NT2/D1 (cell line): ENCODE data around the gene MAGI1.

ENCODE experiments used
- DNase-seq: peaks from one replicate; pipeline ENCODE4 v3.0.0-alpha.2; 2011; ENCODE audit warnings: low read depth, low spot score
- H3K27me3 ChIP-seq: 2 replicates; pipeline ENCODE4 v1.6.0; 2011; ENCODE audit warnings: mild to moderate bottlenecking; ENCODE audit not compliant: insufficient read length, insufficient read depth
- H3K36me3 ChIP-seq: 2 replicates; pipeline ENCODE4 v1.6.1; 2011; ENCODE audit warnings: mild to moderate bottlenecking, low read length, mixed read lengths; ENCODE audit not compliant: insufficient read depth, insufficient read length
- H3K4me1 ChIP-seq: 2 replicates; pipeline ENCODE4 v1.5.1; 2011; ENCODE audit not compliant: insufficient read depth, insufficient read length
- H3K4me3 ChIP-seq: 2 replicates; pipeline ENCODE4 v1.5.1; 2011; ENCODE audit warnings: low read depth; ENCODE audit not compliant: insufficient read length
- H3K9ac ChIP-seq: 2 replicates; pipeline ENCODE4 v1.6.0; 2011; ENCODE audit warnings: low read depth; ENCODE audit not compliant: insufficient read length
- H3K9me3 ChIP-seq: 2 replicates; pipeline ENCODE4 v1.5.1; 2011; ENCODE audit warnings: mild to moderate bottlenecking, low read length; ENCODE audit not compliant: insufficient read depth
- SUZ12 ChIP-seq: IDR thresholded peaks from 2 replicates; pipeline ENCODE4 v1.6.1; 2011; ENCODE audit not compliant: insufficient read length, insufficient read depth; ENCODE audit errors: extremely low read depth
- YY1 ChIP-seq: IDR thresholded peaks from 2 replicates; pipeline ENCODE4 v1.6.1; 2011; ENCODE audit not compliant: insufficient read length, insufficient read depth
- ZNF274 ChIP-seq: IDR thresholded peaks from 2 replicates; pipeline ENCODE4 v1.6.1; 2011; ENCODE audit warnings: mild to moderate bottlenecking, low read depth, low read length

The MAGI1 gene

GRCh38 chr3:65535260-65535659 is 503.5 kb downstream of the MAGI1 start:
- H3K27me3 ChIP-seq: peaks cover 40% of the 10 kb centered on the region
- no peak for TF ChIP-seq YY1
- no peak for TF ChIP-seq ZNF274
- no peak for TF ChIP-seq SUZ12
- no peak overlapping the region for H3K9ac ChIP-seq
- no peak overlapping the region for H3K4me3 ChIP-seq
- DNase-seq: no peak
- no peaks in the 10 kb centered on the region for H3K4me1 ChIP-seq
- no peaks in the 10 kb centered on the region for H3K36me3 ChIP-seq
- H3K9me3 ChIP-seq: no peaks in the 10 kb centered on the region

DNA sequence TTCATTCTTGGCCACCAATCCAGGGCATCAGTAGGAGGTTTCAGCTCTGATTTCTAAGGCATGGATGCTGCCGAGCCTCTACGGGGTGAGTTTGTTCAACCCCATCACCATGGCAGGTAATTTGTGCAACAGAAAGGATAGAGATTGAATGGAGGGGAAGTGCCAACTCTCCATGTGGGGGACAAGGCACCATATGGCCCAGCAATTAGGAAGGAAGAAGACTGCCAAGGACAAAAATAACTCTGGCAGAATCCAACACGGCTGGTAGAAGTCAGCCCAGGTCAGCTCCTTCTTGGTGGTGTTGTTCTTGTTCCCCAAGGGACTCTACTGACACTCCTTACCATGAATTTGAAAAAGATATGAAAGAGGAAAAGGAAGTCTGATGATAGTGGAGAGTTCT is 503.9 kb downstream of the MAGI1 start:
- no peaks in the 10 kb centered on the region for H3K9me3 ChIP-seq
- no peak for DNase-seq
- H3K36me3 ChIP-seq: no peaks in the 10 kb centered on the region
- TF ChIP-seq SUZ12 (no peak), YY1 (no peak), ZNF274 (no peak)
- H3K27me3 ChIP-seq: peaks cover 40% of the 10 kb centered on the region
- H3K4me3 ChIP-seq: no peak overlapping the region
- no peaks in the 10 kb centered on the region for H3K4me1 ChIP-seq
- no peak overlapping the region for H3K9ac ChIP-seq

- Histone ChIP-seq H3K4me3 (no peak overlapping the region), H3K36me3 (no peaks in the 10 kb centered on the region), H3K9me3 (no peaks in the 10 kb centered on the region), H3K4me1 (no peaks in the 10 kb centered on the region), H3K27me3 (peaks cover 26% of the 10 kb centered on the region), H3K9ac (no peak overlapping the region)
- no peak for DNase-seq
- TF ChIP-seq ZNF274 (no peak), YY1 (no peak), SUZ12 (no peak)
Observed at GRCh38 chr3:65532749-65533148, 506.0 kb downstream of the MAGI1 start.

DNA sequence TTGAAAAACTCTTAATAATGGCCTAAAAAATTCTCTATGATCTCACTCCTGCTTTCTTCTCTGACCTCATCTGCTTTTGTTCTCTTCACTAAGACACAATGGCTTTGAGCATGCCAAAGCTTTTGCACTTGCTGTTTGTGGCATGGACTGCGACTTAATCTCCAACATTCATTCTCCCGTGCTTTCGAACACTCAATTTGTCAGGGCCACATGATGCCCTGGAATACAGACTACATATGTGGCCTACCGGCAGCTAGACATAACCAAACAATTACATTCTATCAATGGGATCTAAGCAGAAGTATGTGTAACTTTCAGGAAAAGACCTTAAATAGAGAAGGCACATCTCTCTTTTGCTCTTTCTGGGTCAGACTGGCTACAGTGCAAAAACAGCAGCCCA is 506.5 kb downstream of the MAGI1 start:
- no peak for DNase-seq
- H3K9me3 ChIP-seq: no peaks in the 10 kb centered on the region
- no peaks in the 10 kb centered on the region for H3K36me3 ChIP-seq
- no peak overlapping the region for H3K4me3 ChIP-seq
- peaks cover 22% of the 10 kb centered on the region for H3K27me3 ChIP-seq
- TF ChIP-seq SUZ12 (no peak), ZNF274 (no peak), YY1 (no peak)
- no peak overlapping the region for H3K9ac ChIP-seq
- H3K4me1 ChIP-seq: no peaks in the 10 kb centered on the region

GRCh38 chr3:65531499-65531898 is 507.2 kb downstream of the MAGI1 start:
- Histone ChIP-seq H3K4me3 (no peak overlapping the region), H3K36me3 (no peaks in the 10 kb centered on the region), H3K9ac (no peak overlapping the region), H3K27me3 (peaks cover 15% of the 10 kb centered on the region), H3K4me1 (no peaks in the 10 kb centered on the region), H3K9me3 (no peaks in the 10 kb centered on the region)
- no peak for DNase-seq
- no peak for TF ChIP-seq SUZ12
- no peak for TF ChIP-seq ZNF274
- TF ChIP-seq YY1: no peak

DNA sequence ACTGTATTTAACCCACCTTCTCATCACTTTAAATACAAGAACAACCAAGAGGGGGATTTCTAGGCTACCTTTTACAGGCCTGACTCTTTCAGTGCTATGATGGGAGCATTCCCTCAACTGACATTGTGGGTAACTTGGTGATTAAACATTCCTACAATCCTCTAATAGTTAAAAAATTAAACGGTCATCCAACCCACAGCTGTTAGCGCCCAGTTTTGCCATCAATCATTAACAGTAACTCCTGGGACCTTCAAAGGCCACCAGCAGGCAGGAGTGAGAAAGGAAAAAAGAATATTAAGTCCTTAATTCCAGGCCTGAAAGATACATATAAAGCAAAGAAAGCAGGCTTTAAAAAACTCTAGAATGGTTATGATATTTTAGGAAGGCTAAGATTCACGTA is 512.1 kb downstream of the MAGI1 start:
- TF ChIP-seq ZNF274 (no peak), YY1 (no peak), SUZ12 (no peak)
- H3K27me3 ChIP-seq: no peaks in the 10 kb centered on the region
- no peak for DNase-seq
- H3K4me1 ChIP-seq: no peaks in the 10 kb centered on the region
- H3K9me3 ChIP-seq: no peaks in the 10 kb centered on the region
- no peak overlapping the region for H3K9ac ChIP-seq
- H3K4me3 ChIP-seq: no peak overlapping the region
- no peaks in the 10 kb centered on the region for H3K36me3 ChIP-seq

- no peaks in the 10 kb centered on the region for H3K9me3 ChIP-seq
- H3K36me3 ChIP-seq: no peaks in the 10 kb centered on the region
- H3K27me3 ChIP-seq: no peaks in the 10 kb centered on the region
- H3K9ac ChIP-seq: no peak overlapping the region
- no peak for DNase-seq
- TF ChIP-seq YY1 (no peak), SUZ12 (no peak), ZNF274 (no peak)
- no peaks in the 10 kb centered on the region for H3K4me1 ChIP-seq
- no peak overlapping the region for H3K4me3 ChIP-seq
Observed at GRCh38 chr3:65524584-65524983, 514.1 kb downstream of the MAGI1 start.

- no peaks in the 10 kb centered on the region for H3K4me1 ChIP-seq
- TF ChIP-seq ZNF274 (no peak), SUZ12 (no peak), YY1 (no peak)
- H3K27me3 ChIP-seq: no peaks in the 10 kb centered on the region
- H3K9ac ChIP-seq: no peak overlapping the region
- no peak for DNase-seq
- H3K36me3 ChIP-seq: no peaks in the 10 kb centered on the region
- no peaks in the 10 kb centered on the region for H3K9me3 ChIP-seq
- H3K4me3 ChIP-seq: no peak overlapping the region
Observed at GRCh38 chr3:65523878-65524277, 514.8 kb downstream of the MAGI1 start.
